ENCODE measurements around the gene PGBD1.
A peak's percentile ranks its signal among the peaks of the same experiment; 100 is the strongest.

The PGBD1 gene

GRCh38 chr6:28335564-28336283 lies 54.4 kb downstream of the PGBD1 start, which contains the start of gene ZSCAN31:
Gene ZSCAN31, minus strand, starts transcription at chr6:28336148. Its CDS starts 6,465 bp downstream, at chr6:28329683.
- peak; percentile 68 for DNase-seq

DNA sequence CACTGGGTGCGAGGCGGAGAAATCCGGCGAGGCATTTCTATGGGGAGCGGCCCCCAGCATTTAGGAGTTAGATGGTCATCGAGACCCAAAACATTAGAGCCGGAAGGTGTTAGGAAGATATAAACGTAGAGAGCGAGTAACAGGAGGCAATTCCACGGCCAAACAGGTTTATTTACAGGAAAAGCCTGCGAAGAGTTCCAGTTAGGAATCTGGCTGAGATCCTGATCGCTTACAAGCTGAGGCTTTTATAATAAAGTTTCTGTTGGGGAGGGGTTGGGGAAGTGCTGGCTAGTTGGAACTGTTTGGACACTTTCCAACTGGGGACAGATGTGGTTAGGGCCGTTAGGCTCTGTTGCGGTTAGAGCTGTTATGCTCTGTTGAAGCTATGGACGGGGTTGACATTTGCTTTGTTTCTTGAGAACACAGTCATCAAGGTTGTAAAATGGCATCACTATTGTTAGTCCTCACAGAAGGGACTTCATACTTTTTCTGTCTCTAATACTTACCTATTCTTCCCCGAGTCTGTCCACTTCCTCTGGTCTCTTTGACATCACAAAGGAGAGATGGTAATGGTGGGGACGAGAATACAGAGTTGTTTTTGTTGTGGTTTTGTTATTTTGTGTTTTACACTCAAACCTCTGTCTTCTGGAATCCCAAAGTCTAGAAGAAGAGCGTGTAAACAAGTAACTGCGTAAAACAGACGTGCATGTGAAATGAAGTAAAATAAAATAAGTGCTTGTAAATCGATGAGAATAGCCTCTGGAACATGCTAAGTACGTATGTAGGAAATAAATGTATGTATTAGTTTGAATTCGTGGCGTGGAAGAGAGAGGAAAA lies 55.1 kb downstream of the PGBD1 start:
- DNase-seq, result no peak

GRCh38 chr6:28337121-28337520 lies 55.7 kb downstream of the PGBD1 start:
- no peak for DNase-seq

DNA sequence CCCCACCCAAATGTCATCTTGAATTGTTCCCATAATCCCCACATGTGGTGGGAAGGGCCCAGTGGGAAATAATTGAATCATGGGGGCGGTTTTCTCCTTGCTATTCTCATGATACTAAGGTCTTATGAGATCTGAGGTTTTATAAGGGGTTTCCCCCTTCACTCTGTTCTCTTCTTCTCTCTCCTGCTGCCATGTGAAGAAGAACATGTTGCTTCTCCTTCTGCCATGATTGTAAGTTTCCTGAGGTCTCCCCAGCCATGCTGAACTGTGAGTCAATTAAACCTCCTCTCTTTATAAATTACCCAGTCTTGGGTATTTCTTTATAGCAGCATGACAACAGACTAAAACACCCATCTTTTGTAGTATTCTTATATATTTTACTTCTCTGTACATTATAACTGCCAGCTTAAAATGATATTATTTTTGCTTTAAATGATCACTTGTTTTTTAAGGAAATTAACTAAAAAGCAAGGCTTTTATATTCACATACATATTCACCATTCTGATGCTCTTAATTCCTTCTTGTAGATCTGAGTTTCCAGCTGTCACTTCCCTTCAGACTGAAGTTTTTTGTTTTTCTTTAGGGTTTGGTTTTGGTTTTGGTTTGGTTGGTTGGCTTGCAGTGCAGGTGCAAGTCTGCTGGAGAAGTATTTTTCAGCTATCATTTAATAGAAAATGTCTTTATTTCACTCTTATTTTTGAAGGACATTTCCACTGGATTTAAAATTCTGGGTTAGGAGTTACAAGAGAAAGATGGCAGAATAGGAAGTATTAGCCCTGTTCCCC lies 59.1 kb downstream of the PGBD1 start:
- no peak for DNase-seq

- no peak for DNase-seq
Observed at GRCh38 chr6:28343898-28344677, 62.7 kb downstream of the PGBD1 start.

GRCh38 chr6:28345201-28345600 lies 63.8 kb downstream of the PGBD1 start:
- no peak for DNase-seq

DNA sequence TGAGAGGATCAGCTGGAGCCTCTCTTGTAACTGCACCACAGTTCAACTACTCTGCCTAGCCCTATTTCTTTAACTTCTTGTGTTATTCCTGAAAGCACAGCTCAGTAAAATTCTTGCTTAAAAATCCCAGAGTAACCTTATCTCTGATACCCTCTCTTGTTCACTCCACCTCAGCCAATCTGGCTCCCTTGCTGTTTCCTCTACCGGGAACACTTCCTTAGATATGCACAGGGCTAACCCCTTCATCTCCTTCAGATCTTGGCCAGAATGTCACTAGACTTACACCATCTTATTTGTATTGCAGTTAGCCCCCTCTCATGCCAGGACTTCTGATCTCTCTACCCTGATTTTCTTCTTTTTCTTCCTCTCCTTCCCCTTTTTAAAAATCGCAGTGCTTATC lies 65.7 kb downstream of the PGBD1 start:
- DNase-seq, result no peak

DNA sequence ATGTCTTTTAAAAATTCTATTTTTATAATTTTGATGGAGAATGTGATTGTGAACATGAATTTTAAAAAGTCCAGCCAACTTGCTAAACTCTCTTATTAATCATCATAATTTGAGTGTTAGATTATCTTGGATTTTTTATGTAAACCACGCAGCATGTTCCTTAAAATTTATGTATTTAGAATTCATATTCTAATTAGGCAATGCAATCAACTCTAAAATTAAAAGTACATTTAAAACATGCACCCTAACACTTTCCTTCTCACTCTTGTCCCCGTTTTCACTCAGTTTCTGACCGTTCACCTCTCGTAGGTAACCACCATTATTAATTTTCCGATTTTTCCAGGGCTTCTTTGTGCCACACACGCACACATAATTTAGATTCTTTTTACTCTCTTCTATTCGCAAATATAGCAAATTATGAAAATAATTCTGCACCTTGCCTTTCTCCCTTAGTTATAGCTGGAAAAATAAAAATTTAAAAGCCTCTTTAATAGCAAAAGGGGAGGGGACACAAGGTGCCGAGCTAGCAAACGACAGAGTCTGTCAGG lies 68.0 kb downstream of the PGBD1 start:
- no peak for DNase-seq

GRCh38 chr6:28349892-28350737 lies 68.7 kb downstream of the PGBD1 start, which contains the start of gene ZKSCAN3:
Gene ZKSCAN3, plus strand, starts transcription at chr6:28349947. Its CDS starts 9,640 bp downstream, at chr6:28359587.
- DNase-seq, result peak; percentile 63

DNA sequence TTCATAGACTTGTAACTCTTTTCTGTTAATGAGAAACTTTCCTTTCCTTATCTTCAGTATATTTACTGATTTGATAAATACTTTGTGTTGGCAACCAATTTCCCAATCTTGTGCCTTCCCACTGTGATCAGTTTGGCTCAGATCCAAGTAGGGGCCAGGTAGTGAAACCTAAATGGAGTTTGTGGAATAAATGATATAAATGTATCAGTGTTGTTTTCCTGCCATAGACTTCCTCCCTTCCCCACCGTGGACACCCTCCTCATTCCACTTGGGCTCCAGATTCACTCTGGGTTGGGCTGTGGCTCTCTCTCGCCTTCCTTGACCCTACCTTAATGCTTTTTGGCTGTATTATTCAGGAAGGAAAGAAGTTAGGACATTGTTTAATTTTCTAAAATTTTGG lies 69.7 kb downstream of the PGBD1 start:
- DNase-seq, result no peak

GRCh38 chr6:28351493-28351925 lies 70.1 kb downstream of the PGBD1 start:
- DNase-seq, result no peak
